GM13977 (cell line): ENCODE data around the gene DFFA.
"Not testable (repeated sequence)": the region's sequence is repeated elsewhere in the genome, so short reads cannot be mapped to it uniquely, and the experiment has no call there.

Experiments
- DNase-seq: peaks from one replicate; pipeline ENCODE4 v3.0.0; 2012; ENCODE audit warnings: low spot score
- in situ Hi-C: fragments of 300-500 bp; cut with MboI; formaldehyde crosslinking; loops from one replicate; pipeline ENCODE4 v1.12.0; 2022; ENCODE audit warnings: low sequenced_read_pairs, low pct_unique_long_range_greater_than_20kb, mixed read lengths, inconsistent platforms; ENCODE audit not compliant: unreplicated experiment
- TF ChIP-seq, protein P1 (sequence below): IDR thresholded peaks from 2 replicates; pipeline ENCODE4 v1.5.1; 2012; ENCODE audit warnings: mild to moderate bottlenecking, control low read depth; ENCODE audit not compliant: insufficient read depth; ENCODE audit errors: extremely low read depth, missing control alignments

The DFFA gene

DNA sequence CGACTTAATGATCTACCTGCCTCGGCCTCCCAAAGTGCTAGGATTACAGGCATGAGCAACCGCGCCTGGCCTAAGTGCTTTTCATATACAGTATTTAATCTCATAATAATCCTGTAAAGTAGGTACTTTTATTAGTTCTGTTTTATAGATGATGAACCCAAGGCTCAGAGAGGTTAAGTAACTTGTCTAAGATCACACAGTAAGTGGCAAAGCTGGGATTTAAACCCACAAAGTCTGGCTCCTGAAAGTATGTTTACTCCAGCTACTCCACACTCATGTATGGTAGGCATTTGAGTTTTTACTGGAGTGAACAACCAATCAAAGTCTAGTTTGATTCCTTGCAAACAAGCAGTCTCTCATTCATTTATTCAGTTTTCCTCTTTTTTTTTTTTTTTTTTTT, 2.3 kb downstream of the DFFA start:
- in situ Hi-C loops = no loop called here
- TF ChIP-seq, protein P1, sequence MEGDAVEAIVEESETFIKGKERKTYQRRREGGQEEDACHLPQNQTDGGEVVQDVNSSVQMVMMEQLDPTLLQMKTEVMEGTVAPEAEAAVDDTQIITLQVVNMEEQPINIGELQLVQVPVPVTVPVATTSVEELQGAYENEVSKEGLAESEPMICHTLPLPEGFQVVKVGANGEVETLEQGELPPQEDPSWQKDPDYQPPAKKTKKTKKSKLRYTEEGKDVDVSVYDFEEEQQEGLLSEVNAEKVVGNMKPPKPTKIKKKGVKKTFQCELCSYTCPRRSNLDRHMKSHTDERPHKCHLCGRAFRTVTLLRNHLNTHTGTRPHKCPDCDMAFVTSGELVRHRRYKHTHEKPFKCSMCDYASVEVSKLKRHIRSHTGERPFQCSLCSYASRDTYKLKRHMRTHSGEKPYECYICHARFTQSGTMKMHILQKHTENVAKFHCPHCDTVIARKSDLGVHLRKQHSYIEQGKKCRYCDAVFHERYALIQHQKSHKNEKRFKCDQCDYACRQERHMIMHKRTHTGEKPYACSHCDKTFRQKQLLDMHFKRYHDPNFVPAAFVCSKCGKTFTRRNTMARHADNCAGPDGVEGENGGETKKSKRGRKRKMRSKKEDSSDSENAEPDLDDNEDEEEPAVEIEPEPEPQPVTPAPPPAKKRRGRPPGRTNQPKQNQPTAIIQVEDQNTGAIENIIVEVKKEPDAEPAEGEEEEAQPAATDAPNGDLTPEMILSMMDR = no peak
- DNase-seq = no peak

DNA sequence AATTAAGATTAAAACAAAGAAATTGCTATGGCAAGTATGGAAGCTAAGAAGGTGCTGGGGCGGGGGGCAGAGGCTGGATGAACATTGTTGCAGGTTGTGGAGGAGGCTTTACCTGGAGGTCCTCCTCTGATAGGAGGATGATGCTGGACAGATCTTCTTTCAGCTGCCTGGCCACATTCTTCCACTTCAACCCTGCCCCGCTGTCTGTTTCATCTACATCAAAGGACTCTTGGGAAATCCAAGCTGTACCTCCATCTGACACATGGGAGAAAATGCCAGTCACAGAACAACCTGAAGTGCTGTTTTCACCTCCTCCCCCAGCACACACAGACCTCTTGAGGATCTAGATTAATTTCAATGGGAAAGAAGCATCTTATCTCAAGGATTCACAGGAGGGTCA, 5.3 kb downstream of the DFFA start:
- DNase-seq = no peak
- TF ChIP-seq, protein P1 = no peak
- in situ Hi-C loops = no loop called here

DNA sequence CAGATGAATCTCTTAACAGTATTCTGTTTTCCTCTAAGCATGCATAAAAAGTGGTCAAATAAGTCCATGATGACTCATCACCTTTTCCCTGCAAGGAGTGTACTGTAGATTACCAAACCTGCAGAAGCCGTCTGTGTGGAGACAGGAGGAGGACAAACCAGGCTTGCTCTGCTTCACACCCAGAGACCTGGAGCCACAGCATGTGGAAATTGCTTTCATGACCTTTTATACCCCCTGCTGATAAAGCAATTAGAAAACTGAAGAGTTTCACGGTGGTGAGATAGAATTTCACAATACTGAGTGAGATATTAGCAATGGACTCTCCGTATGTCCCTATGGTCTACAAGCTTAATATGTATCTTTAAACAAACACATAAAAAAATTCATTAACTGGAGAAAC, 13.1 kb downstream of the DFFA start:
- in situ Hi-C loops = no loop called here
- no peak for DNase-seq
- TF ChIP-seq, protein P1 = no peak

DNA sequence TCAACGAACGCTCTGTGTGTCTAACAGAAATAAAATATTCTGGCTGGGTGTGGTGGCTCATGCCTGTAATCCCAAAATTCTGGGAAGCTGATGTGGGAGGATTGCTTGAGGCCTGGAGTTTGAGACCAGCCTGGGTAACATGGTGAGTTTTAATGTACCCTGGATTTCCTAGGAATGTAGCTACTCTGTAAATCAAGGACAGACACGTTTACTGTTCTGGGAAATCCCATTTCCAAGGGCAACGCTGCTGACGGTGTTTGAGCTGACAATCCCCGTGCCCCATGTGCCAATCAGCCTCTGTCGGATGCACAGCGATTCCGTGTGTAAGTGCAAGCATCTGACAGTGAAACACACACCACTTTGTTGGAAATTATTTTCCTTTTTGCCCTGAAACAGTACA, 14.5 kb downstream of the DFFA start:
- no peak for DNase-seq
- in situ Hi-C loops = no loop called here

DNA sequence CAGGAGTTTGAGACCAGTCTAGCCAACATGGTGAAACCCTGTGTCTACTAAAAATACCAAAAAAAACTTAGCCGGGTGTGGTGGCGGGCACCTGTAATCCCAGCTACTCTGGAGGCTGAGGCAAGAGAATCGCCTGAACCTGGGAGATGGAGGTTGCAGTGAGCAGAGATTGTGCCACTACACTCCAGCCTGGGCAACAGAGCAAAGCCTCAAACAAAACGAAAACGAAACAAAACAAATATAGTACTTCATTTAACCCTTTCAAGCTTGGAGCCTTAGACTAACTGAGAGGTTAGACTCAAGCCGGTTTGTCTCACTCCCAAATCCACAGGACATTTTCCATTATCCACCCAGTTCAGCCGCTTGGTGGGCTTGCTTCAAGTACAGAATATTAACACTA, 14.9 kb downstream of the DFFA start:
- in situ Hi-C loops = not testable (repeated sequence)

More for the DNA sequence above, 14.5 kb downstream of the DFFA start:
- TF ChIP-seq, protein P1 = no peak

DNA sequence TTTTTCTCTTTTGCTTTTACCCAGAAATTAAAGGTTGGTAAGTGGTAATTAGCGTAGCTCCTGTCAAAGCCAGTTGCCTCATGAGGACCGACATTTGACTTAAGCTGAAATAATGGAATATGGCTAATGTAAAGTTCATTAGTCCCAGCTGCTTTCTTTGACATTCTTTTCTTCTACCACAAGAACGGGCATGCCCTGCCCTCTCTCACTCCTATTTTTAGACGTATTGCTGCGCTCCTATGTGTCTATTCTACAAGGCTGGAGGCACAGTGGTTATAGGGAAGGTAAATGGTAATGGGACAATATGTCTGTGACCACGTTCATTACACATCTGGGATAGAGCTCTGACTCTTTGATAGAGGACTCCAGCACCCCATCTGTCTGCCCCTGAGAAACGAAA, 15.7 kb downstream of the DFFA start:
- TF ChIP-seq, protein P1 = no peak
- DNase-seq = no peak
- in situ Hi-C loops = no loop called here

More for the DNA sequence above, 14.9 kb downstream of the DFFA start:
- DNase-seq = not testable (repeated sequence)

DNA sequence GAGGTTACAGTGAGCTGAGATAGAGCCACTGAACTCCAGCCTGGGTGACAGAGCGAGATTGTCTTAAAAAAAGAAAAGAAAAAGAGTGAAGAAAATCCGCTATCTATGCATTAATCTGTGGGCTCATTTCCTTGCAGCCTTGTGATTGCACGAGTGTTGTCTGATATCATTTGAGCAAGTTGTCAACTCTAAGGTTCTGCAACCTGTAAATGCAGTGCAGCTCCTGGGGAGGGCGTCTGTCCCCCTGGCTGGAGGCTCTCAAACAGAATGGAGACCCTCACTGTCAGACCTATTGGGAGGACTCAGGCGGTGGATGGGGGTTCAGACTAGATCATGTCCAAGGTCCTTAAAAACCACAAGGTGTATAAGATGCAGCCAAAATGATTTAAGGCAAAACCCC, 16.3 kb downstream of the DFFA start:
- TF ChIP-seq, protein P1 = no peak
- in situ Hi-C loops = no loop called here
- no peak for DNase-seq

DNA sequence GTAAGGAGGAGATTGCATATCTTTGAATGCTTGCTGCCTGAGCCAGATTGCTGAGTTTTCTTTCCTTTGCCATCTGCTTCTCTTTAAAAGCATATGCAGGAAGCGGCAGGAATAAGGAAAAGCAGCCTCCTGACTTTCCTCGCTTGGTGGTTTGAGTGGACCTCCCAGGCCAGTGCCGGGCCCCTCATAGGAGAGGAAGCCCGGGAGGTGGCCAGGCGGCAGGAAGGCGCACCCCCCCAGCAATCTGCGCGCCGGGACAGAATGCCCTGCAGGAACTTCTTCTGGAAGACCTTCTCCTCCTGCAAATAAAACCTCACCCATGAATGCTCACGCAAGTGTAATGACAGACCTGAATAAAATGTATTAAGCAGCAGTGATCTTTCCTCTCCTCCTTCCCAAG, 21.0 kb downstream of the DFFA start:
- TF ChIP-seq, protein P1 = no peak
- DNase-seq = no peak
- in situ Hi-C loops = no loop called here
